ENCODE data around the gene SETD2. TPM values are rescaled to one million over a fixed set of nuclear protein-coding genes. Genes with fewer than 3 reads are reported as not detected.
"Not testable (repeated sequence)": the region's sequence is repeated elsewhere in the genome, so short reads cannot be mapped to it uniquely, and the experiment has no call there.

Gene SETD2
- total RNA-seq, 1 donor from 2014 or later: 21.0 TPM

DNA sequence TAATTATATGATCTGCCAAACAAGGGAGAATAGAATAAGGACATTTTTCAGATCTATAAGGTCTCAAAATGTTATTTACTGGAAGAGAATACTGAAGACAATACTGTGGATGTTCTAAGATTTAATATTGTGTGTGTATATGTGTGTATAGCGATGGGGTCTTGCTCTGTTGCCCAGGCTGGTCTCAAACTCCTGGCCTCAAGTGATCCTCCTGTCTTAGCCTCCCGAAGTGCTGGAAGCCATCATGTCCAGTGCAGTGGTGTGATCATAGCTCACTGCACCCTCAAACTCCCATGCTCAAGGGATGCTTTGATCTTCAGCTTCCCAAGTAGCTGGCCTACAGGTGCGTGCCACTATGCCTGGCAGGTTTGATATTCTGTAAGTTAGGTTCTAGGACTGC, 93.1 kb downstream of the SETD2 start:
- no peak for DNase-seq (ENCODE audit: low spot score in 2 of 2)
- Histone ChIP-seq H3K36me3 (peaks cover 20 to 39% of the 10 kb centered on the region in 2 donors), H3K9me3 (no peaks in the 10 kb centered on the region), H3K27me3 (no peaks in the 10 kb centered on the region), H3K4me1 (no peaks in the 10 kb centered on the region), H3K4me3 (no peak overlapping the region), H3K27ac (no peak overlapping the region)
- intact Hi-C loops (cut with DNase I): no loop called here
- TF ChIP-seq CTCF (IDR thresholded peaks at IDR 0.05): no peak

- H3K27ac ChIP-seq; H3K9me3 ChIP-seq; H3K27me3 ChIP-seq; intact Hi-C loops (cut with DNase I); H3K4me1 ChIP-seq; H3K4me3 ChIP-seq; DNase-seq (ENCODE audit: low spot score in 2 of 2): not testable (repeated sequence)
- H3K36me3 ChIP-seq: peaks cover 14 to 32% of the 10 kb centered on the region in 2 donors
These were observed 97.7 kb downstream of the SETD2 start for GRCh38 chr3:47066259-47066658.

- intact Hi-C loops (cut with DNase I): no loop called here
These were observed 98.2 kb downstream of the SETD2 start for GRCh38 chr3:47065681-47066080.

DNA sequence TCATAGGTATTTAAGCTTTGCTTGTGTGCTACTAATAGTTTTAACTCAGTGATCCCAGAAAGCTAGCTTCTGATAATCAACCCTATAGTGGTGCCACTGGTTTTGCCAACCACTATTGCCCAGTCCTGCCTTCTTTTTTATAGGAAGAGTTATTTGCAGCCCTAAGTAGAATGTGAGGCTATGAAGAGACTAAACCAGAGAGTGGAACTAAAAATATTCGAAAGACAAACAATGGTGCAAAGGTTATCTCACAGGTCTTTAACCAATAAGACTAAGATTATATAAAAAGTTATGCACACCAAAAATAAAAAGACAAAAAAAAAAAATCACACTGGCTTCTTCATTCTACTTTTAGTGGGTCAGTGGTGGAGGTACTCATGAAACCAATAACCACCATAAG, 98.9 kb downstream of the SETD2 start:
- TF ChIP-seq CTCF (IDR thresholded peaks at IDR 0.05): no peak
- Histone ChIP-seq H3K27me3 (no peaks in the 10 kb centered on the region), H3K4me1 (no peaks in the 10 kb centered on the region), H3K27ac (no peak overlapping the region), H3K9me3 (no peaks in the 10 kb centered on the region), H3K36me3 (peaks cover 8 to 28% of the 10 kb centered on the region in 2 donors), H3K4me3 (no peak overlapping the region)
- intact Hi-C loops (cut with DNase I): no loop called here
- DNase-seq (ENCODE audit: low spot score in 2 of 2): no peak

More at GRCh38 chr3:47065681-47066080, 98.2 kb downstream of the SETD2 start:
- no peaks in the 10 kb centered on the region for H3K27me3 ChIP-seq
- H3K9me3 ChIP-seq: no peaks in the 10 kb centered on the region
- DNase-seq (ENCODE audit: low spot score in 2 of 2): no peak
- no peak overlapping the region for H3K4me3 ChIP-seq
- H3K27ac ChIP-seq: no peak overlapping the region
- no peak for TF ChIP-seq CTCF (IDR thresholded peaks at IDR 0.05)
- no peaks in the 10 kb centered on the region for H3K4me1 ChIP-seq
- peaks cover 10 to 29% of the 10 kb centered on the region in 2 donors for H3K36me3 ChIP-seq

GRCh38 chr3:47057212-47057671, 106.7 kb downstream of the SETD2 start:
- DNase-seq (ENCODE audit: low spot score in 2 of 2): no peak
- H3K4me3 ChIP-seq: no peak overlapping the region
- H3K4me1 ChIP-seq: peaks cover 0 to 3% of the 10 kb centered on the region in 2 donors
- H3K36me3 ChIP-seq: peaks cover 11 to 28% of the 10 kb centered on the region in 2 donors
- H3K27ac ChIP-seq: no peak overlapping the region
- no peaks in the 10 kb centered on the region for H3K9me3 ChIP-seq
- intact Hi-C loops (cut with DNase I): no loop called here
- no peaks in the 10 kb centered on the region for H3K27me3 ChIP-seq
- TF ChIP-seq CTCF (IDR thresholded peaks at IDR 0.05): no peak

DNA sequence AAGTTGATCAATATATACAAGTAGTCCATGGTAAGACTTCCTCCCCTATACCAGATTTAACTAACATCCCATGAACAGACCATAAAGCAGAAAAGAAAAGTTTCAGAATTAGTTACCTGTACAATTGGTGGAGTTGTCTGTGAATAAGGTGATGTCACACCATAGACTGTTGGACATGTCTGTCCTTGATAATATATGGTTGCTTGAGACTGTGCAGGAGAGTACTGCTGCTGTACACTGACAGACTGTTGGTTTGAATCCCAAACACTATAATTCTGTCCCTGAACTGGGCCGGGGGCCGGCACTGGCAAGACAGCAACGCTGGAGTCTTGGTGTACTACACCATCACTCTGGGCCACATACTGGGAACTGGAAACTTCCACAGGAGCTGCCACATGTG, 107.2 kb downstream of the SETD2 start:
- Histone ChIP-seq H3K36me3 (peaks cover 11 to 28% of the 10 kb centered on the region in 2 donors), H3K9me3 (no peaks in the 10 kb centered on the region), H3K4me3 (no peak overlapping the region), H3K27me3 (no peaks in the 10 kb centered on the region), H3K27ac (no peak overlapping the region), H3K4me1 (peaks cover 0 to 3% of the 10 kb centered on the region in 2 donors)
- no peak for TF ChIP-seq CTCF (IDR thresholded peaks at IDR 0.05)
- no peak for DNase-seq (ENCODE audit: low spot score in 2 of 2)
- intact Hi-C loops (cut with DNase I): no loop called here
